T-helper 1 cell treated with Interleukin-12 subunit alpha and Interleukin-12 subunit beta and Interleukin-4 antibody, amounts not matched to agents 30 ng/mL and 1 ng/mL, for 36 hours (primary cell): Measurements from ENCODE around the gene CHCHD6. TPM values are rescaled to one million over a fixed set of nuclear protein-coding genes. Genes with fewer than 3 reads are reported as not detected.

Experiments used
- intact Hi-C: fragments of 100-400 bp; cut with micrococcal nuclease; formaldehyde crosslinking; loops from one replicate; pipeline ENCODE4 v1.15.1; 2024
- total RNA-seq: library from RNA; stranded (reverse); gene quantifications from 2 replicates; pipeline ENCODE4 v1.2.3, GENCODE V29; 2022

Gene CHCHD6
- total RNA-seq, 1 donor from 2014 or later: 5.2 TPM

- intact Hi-C loops: no loop called here
Observed at GRCh38 chr3:126699011-126699410, 5.0 kb upstream of the CHCHD6 start.

GRCh38 chr3:126704494-126705214 is 614 bp downstream of the CHCHD6 start:
- intact Hi-C loops: loop anchor here (1.0 to 10.0 kb wide), 11 partner anchors 48 to 1650 kb away; partner anchors contain the start of genes HEG1, MCM2, RUVBL1 and SEC61A1

- intact Hi-C loops: loop anchor here (10.0 kb wide), 3 partner anchors 712 to 1652 kb away; partner anchors contain the start of genes HEG1 and RUVBL1
Observed at GRCh38 chr3:126706631-126707030, 2.6 kb downstream of the CHCHD6 start.

GRCh38 chr3:126711121-126711760 is 7.2 kb downstream of the CHCHD6 start:
- intact Hi-C loops: no loop called here

- intact Hi-C loops: no loop called here
Observed at GRCh38 chr3:126713199-126713598, 9.2 kb downstream of the CHCHD6 start.

- intact Hi-C loops: no loop called here
Observed at GRCh38 chr3:126714276-126714900, 10.3 kb downstream of the CHCHD6 start.

- intact Hi-C loops: no loop called here
Observed at GRCh38 chr3:126714921-126715320, 10.9 kb downstream of the CHCHD6 start.

- intact Hi-C loops: no loop called here
Observed at GRCh38 chr3:126715432-126715831, 11.4 kb downstream of the CHCHD6 start.

GRCh38 chr3:126716057-126716456 is 12.0 kb downstream of the CHCHD6 start:
- intact Hi-C loops: no loop called here

GRCh38 chr3:126718561-126719445 is 14.8 kb downstream of the CHCHD6 start:
- intact Hi-C loops: no loop called here

GRCh38 chr3:126720596-126720995 is 16.6 kb downstream of the CHCHD6 start:
- intact Hi-C loops: no loop called here

GRCh38 chr3:126721246-126721645 is 17.2 kb downstream of the CHCHD6 start:
- intact Hi-C loops: no loop called here

- intact Hi-C loops: no loop called here
Observed at GRCh38 chr3:126723237-126723636, 19.2 kb downstream of the CHCHD6 start.

GRCh38 chr3:126723801-126724200 is 19.8 kb downstream of the CHCHD6 start:
- intact Hi-C loops: no loop called here

- intact Hi-C loops: no loop called here
Observed at GRCh38 chr3:126728680-126729079, 24.6 kb downstream of the CHCHD6 start.

GRCh38 chr3:126730376-126730775 is 26.3 kb downstream of the CHCHD6 start:
- intact Hi-C loops: no loop called here

GRCh38 chr3:126731044-126731443 is 27.0 kb downstream of the CHCHD6 start:
- intact Hi-C loops: no loop called here

GRCh38 chr3:126732281-126733060 is 28.4 kb downstream of the CHCHD6 start:
- intact Hi-C loops: no loop called here

GRCh38 chr3:126733061-126733430 is 29.0 kb downstream of the CHCHD6 start:
- intact Hi-C loops: no loop called here

GRCh38 chr3:126734106-126734723 is 30.2 kb downstream of the CHCHD6 start:
- intact Hi-C loops: no loop called here
